ENCODE measurements around the gene GPR35. TPM values are rescaled to one million over a fixed set of nuclear protein-coding genes. Genes with fewer than 3 reads are reported as not detected.
"Not testable (repeated sequence)": the region's sequence is repeated elsewhere in the genome, so short reads cannot be mapped to it uniquely, and the experiment has no call there.

Gene GPR35
- polyA plus RNA-seq, 1 donor: 1.7 TPM

GRCh38 chr2:240602266-240603050 lies 22.8 kb upstream of the GPR35 start:
- DNase-seq (ENCODE audit: low read depth): no peak

- DNase-seq (ENCODE audit: low read depth): no peak
Measured at GRCh38 chr2:240603081-240603835, 22.0 kb upstream of the GPR35 start.

- DNase-seq (ENCODE audit: low read depth): no peak
Measured at GRCh38 chr2:240603846-240604245, 21.4 kb upstream of the GPR35 start.

GRCh38 chr2:240604291-240604938 lies 20.9 kb upstream of the GPR35 start:
- DNase-seq (ENCODE audit: low read depth): peak; percentile 29

GRCh38 chr2:240604939-240605716 lies 20.2 kb upstream of the GPR35 start:
- no peak for DNase-seq (ENCODE audit: low read depth)

- DNase-seq (ENCODE audit: low read depth): no peak
Measured at GRCh38 chr2:240605867-240606743, 19.2 kb upstream of the GPR35 start.

- DNase-seq (ENCODE audit: low read depth): no peak
Measured at GRCh38 chr2:240611601-240612210, 13.6 kb upstream of the GPR35 start.

- no peak for DNase-seq (ENCODE audit: low read depth)
Measured at GRCh38 chr2:240613781-240614180, 11.5 kb upstream of the GPR35 start.

GRCh38 chr2:240614391-240614790 lies 10.9 kb upstream of the GPR35 start:
- no peak for DNase-seq (ENCODE audit: low read depth)

GRCh38 chr2:240615396-240615795 lies 9.9 kb upstream of the GPR35 start:
- DNase-seq (ENCODE audit: low read depth): no peak

GRCh38 chr2:240615820-240616547 lies 9.3 kb upstream of the GPR35 start:
- DNase-seq (ENCODE audit: low read depth): no peak

- not testable (repeated sequence) for DNase-seq (ENCODE audit: low read depth)
Measured at GRCh38 chr2:240616860-240617666, 8.2 kb upstream of the GPR35 start.

GRCh38 chr2:240618776-240619175 lies 6.5 kb upstream of the GPR35 start:
- DNase-seq (ENCODE audit: low read depth): no peak

- no peak for DNase-seq (ENCODE audit: low read depth)
Measured at GRCh38 chr2:240619506-240620148, 5.7 kb upstream of the GPR35 start.

GRCh38 chr2:240620149-240620731 lies 5.0 kb upstream of the GPR35 start:
- no peak for DNase-seq (ENCODE audit: low read depth)

GRCh38 chr2:240620859-240621258 lies 4.4 kb upstream of the GPR35 start:
- DNase-seq (ENCODE audit: low read depth): no peak

- DNase-seq (ENCODE audit: low read depth): no peak
Measured at GRCh38 chr2:240622060-240622411, 3.2 kb upstream of the GPR35 start.

Data from forelimb muscle (tissue), 1 donor.